ENCODE results near the gene ERN1. TPM values are rescaled to one million over a fixed set of nuclear protein-coding genes. Genes with fewer than 3 reads are reported as not detected.

ERN1 gene
- total and polyA plus RNA-seq, 2 donors (not counting 1 experiment from before 2014, with no cell fraction given) = 3.3 to 11.7 TPM

DNA sequence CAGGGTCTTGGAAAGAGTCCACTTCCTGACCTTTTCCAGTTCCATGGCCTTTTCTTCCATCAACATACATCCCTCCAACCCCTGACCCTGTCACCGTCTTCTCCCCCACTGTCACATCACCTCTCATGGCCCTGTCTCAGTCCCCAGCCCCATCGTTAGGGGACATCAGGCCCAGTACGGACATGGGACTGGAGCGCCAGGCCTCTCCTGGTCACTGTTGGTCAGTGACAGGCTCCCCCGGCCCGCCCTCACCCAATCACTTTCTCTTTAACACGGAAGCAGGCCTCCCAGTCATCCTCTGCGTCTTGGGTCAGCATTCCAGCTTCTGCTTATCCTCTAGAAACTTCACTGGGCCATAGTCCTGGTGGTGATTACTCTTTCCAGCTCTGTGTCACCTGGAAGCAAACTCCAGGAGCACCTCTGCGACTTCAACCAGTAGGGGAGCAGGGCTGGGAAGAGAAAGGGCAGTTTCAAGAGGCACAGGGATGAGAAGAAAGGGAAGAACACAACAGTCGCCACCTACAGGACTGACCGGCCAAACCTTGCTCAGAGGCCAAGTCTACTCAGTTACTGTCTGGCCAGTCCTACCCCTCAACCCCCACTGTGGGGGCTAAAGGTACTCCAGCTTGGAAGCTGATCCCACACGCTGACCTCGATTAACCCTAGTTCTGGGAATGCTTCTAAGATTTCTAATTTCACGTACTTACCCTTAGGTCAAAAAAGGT lies 93.6 kb downstream of the ERN1 start:
- Histone ChIP-seq H3K4me3 (replicated peaks in 1 of 4; ENCODE audit: control extremely low read depth in 1 of 4, insufficient read depth in 1 of 4, low read depth in 3 of 4, low read length in 4 of 4) (no peak overlapping the region), H3K27ac (ENCODE audit: insufficient read depth, low read length) (no peak overlapping the region), H3K36me3 (ENCODE audit: control insufficient read depth, insufficient read depth, low read length) (no peaks in the 10 kb centered on the region), H2AFZ (ENCODE audit: low read length) (no peak overlapping the region), H3K9ac (ENCODE audit: insufficient read depth, low read length) (no peak overlapping the region), H3K4me2 (ENCODE audit: extremely low read depth, insufficient read depth, low read length) (no peak overlapping the region), H3K79me2 (ENCODE audit: control insufficient read depth, insufficient read depth, low read length) (no peaks in the 10 kb centered on the region), H3K27me3 (ENCODE audit: control insufficient read depth, insufficient read depth, low read length) (no peaks in the 10 kb centered on the region), H4K20me1 (ENCODE audit: control insufficient read depth, extremely low read depth, insufficient read depth, low read length) (no peaks in the 10 kb centered on the region), H3K4me1 (ENCODE audit: control insufficient read depth, extremely low read depth, insufficient read depth, low read length) (no peaks in the 10 kb centered on the region), H3K9me3 (ENCODE audit: control insufficient read depth, insufficient read depth, low read depth, low read length) (no peaks in the 10 kb centered on the region)
- no peak for DNase-seq (ENCODE audit: low read depth in 2 of 2)
- no peak for TF ChIP-seq EZH2 (IDR thresholded peaks at IDR 0.05; ENCODE audit: low read length, missing control alignments)
- TF ChIP-seq, protein P1, sequence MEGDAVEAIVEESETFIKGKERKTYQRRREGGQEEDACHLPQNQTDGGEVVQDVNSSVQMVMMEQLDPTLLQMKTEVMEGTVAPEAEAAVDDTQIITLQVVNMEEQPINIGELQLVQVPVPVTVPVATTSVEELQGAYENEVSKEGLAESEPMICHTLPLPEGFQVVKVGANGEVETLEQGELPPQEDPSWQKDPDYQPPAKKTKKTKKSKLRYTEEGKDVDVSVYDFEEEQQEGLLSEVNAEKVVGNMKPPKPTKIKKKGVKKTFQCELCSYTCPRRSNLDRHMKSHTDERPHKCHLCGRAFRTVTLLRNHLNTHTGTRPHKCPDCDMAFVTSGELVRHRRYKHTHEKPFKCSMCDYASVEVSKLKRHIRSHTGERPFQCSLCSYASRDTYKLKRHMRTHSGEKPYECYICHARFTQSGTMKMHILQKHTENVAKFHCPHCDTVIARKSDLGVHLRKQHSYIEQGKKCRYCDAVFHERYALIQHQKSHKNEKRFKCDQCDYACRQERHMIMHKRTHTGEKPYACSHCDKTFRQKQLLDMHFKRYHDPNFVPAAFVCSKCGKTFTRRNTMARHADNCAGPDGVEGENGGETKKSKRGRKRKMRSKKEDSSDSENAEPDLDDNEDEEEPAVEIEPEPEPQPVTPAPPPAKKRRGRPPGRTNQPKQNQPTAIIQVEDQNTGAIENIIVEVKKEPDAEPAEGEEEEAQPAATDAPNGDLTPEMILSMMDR (conservative IDR thresholded peaks at IDR 0.05 in 1 of 2, IDR thresholded peaks at IDR 0.05 in 1 of 2; ENCODE audit: low read depth in 1 of 2, low read length in 2 of 2) = peak in 1 of 2 donors; percentile 5

DNA sequence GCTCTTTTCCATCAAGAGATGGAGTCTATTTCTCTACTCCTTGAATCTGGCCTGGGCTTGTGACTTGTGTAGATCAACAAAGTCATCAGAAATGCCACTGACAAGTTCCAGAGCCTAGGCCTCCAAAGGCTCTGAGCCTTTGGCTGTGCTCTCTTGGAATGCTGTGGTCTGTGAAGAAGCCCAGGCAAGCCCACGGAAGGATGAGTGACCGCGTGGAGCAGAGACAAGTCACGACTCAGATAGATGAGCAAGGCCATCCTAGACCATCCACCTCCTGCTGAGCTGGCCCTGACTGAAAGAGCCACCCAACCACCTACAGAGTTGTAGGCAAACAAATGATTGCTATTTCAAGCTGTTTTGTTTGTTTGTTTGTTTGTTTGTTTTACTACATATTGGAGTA lies 97.9 kb downstream of the ERN1 start:
- no peaks in the 10 kb centered on the region for H3K27me3 ChIP-seq (ENCODE audit: control insufficient read depth, insufficient read depth, low read length)
- H3K4me1 ChIP-seq (ENCODE audit: control insufficient read depth, extremely low read depth, insufficient read depth, low read length) = no peaks in the 10 kb centered on the region
- no peak overlapping the region for H3K27ac ChIP-seq (ENCODE audit: insufficient read depth, low read length)
- TF ChIP-seq, protein P1 (conservative IDR thresholded peaks at IDR 0.05 in 1 of 2, IDR thresholded peaks at IDR 0.05 in 1 of 2; ENCODE audit: low read depth in 1 of 2, low read length in 2 of 2) = no peak
- no peak for TF ChIP-seq EZH2 (IDR thresholded peaks at IDR 0.05; ENCODE audit: low read length, missing control alignments)
- H3K4me2 ChIP-seq (ENCODE audit: extremely low read depth, insufficient read depth, low read length) = no peak overlapping the region
- no peak overlapping the region for H2AFZ ChIP-seq (ENCODE audit: low read length)
- no peaks in the 10 kb centered on the region for H4K20me1 ChIP-seq (ENCODE audit: control insufficient read depth, extremely low read depth, insufficient read depth, low read length)
- H3K79me2 ChIP-seq (ENCODE audit: control insufficient read depth, insufficient read depth, low read length) = no peaks in the 10 kb centered on the region
- no peak overlapping the region for H3K4me3 ChIP-seq (replicated peaks in 1 of 4; ENCODE audit: control extremely low read depth in 1 of 4, insufficient read depth in 1 of 4, low read depth in 3 of 4, low read length in 4 of 4)
- no peaks in the 10 kb centered on the region for H3K36me3 ChIP-seq (ENCODE audit: control insufficient read depth, insufficient read depth, low read length)
- no peaks in the 10 kb centered on the region for H3K9me3 ChIP-seq (ENCODE audit: control insufficient read depth, insufficient read depth, low read depth, low read length)
- no peak overlapping the region for H3K9ac ChIP-seq (ENCODE audit: insufficient read depth, low read length)
- DNase-seq (ENCODE audit: low read depth in 2 of 2) = peak in 1 of 2 donors; percentile 12

DNA sequence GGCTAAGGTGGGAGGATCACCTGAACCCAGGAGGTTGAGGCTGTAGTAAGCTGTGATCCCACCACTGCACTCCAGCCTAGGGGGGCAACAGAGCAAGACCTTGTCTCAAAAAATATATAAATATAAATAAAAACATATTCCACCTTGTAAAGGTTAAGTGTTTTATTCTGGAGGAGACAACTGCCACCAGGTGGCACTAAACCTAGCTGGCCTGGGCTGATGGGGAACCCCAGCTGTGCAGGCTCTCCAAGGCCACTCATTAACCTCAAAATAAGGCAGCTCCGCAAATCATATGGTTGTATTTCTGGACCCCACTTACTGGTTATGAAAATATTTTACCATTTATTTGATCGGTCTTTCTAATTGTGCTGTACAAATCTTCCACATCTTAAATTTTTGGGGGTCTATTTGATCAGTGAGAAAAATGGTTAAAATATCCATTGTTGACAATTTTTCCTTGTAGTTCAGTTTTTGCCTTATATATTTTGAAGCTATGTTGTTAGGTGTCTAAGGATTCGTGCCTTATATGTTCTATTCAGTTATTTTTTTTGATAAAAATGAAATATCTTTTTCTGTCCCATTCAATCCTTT lies 101.0 kb downstream of the ERN1 start:
- H3K79me2 ChIP-seq (ENCODE audit: control insufficient read depth, insufficient read depth, low read length) = no peaks in the 10 kb centered on the region
- no peaks in the 10 kb centered on the region for H4K20me1 ChIP-seq (ENCODE audit: control insufficient read depth, extremely low read depth, insufficient read depth, low read length)
- no peak overlapping the region for H3K4me2 ChIP-seq (ENCODE audit: extremely low read depth, insufficient read depth, low read length)
- H3K36me3 ChIP-seq (ENCODE audit: control insufficient read depth, insufficient read depth, low read length) = no peaks in the 10 kb centered on the region
- H3K9ac ChIP-seq (ENCODE audit: insufficient read depth, low read length) = no peak overlapping the region
- H3K4me3 ChIP-seq (replicated peaks in 1 of 4; ENCODE audit: control extremely low read depth in 1 of 4, insufficient read depth in 1 of 4, low read depth in 3 of 4, low read length in 4 of 4) = no peak overlapping the region
- no peaks in the 10 kb centered on the region for H3K9me3 ChIP-seq (ENCODE audit: control insufficient read depth, insufficient read depth, low read depth, low read length)
- TF ChIP-seq, protein P1 (conservative IDR thresholded peaks at IDR 0.05 in 1 of 2, IDR thresholded peaks at IDR 0.05 in 1 of 2; ENCODE audit: low read depth in 1 of 2, low read length in 2 of 2) = peak; percentile 63 to 76
- TF ChIP-seq EZH2 (IDR thresholded peaks at IDR 0.05; ENCODE audit: low read length, missing control alignments) = no peak
- DNase-seq (ENCODE audit: low read depth in 2 of 2) = peak; percentile 46 to 73
- H3K4me1 ChIP-seq (ENCODE audit: control insufficient read depth, extremely low read depth, insufficient read depth, low read length) = no peaks in the 10 kb centered on the region
- H2AFZ ChIP-seq (ENCODE audit: low read length) = no peak overlapping the region
- no peaks in the 10 kb centered on the region for H3K27me3 ChIP-seq (ENCODE audit: control insufficient read depth, insufficient read depth, low read length)
- no peak overlapping the region for H3K27ac ChIP-seq (ENCODE audit: insufficient read depth, low read length)
